ENCODE results near the gene BRSK2. TPM values are rescaled to one million over a fixed set of nuclear protein-coding genes. Genes with fewer than 3 reads are reported as not detected.

BRSK2 gene
- total and polyA plus RNA-seq, 2 experiments from 2014 or later = 0.11 TPM; not detected in 1

GRCh38 chr11:1487091-1487850 lies 97.5 kb downstream of the BRSK2 start:
- H2AFZ ChIP-seq = no peak overlapping the region
- 85% methylated on average over 21 of the region's 21 CpGs for WGBS, 2 experiments (ENCODE audit: low coverage in 1 of 2, low lambda C conversion rate in 2 of 2, missing lambda C conversion rate in 2 of 2)
- no peaks in the 10 kb centered on the region for H3K4me1 ChIP-seq (ENCODE audit: insufficient read depth)
- no peak overlapping the region for H3K9ac ChIP-seq
- no peaks in the 10 kb centered on the region for H3K9me2 ChIP-seq (ENCODE audit: insufficient read depth)
- H3K36me3 ChIP-seq (ENCODE audit: low read depth) = no peaks in the 10 kb centered on the region
- no peaks in the 10 kb centered on the region for H3K9me3 ChIP-seq (ENCODE audit: low read depth)
- no peaks in the 10 kb centered on the region for H3F3A ChIP-seq (ENCODE audit: insufficient read depth)
- H3K27me3 ChIP-seq (replicated peaks; ENCODE audit: insufficient read depth) = no peaks in the 10 kb centered on the region
- H4K20me1 ChIP-seq (ENCODE audit: insufficient read depth) = peaks cover 18% of the 10 kb centered on the region
- no peak for TF ChIP-seq EZH2 (IDR thresholded peaks at IDR 0.05; ENCODE audit: insufficient read depth, poor library complexity, severe bottlenecking)
- H3K79me2 ChIP-seq (ENCODE audit: insufficient read depth) = peaks cover 69% of the 10 kb centered on the region
- in situ Hi-C loops (cut with MboI) = no loop called here
- no peak overlapping the region for H3K4me3 ChIP-seq
- H3K4me2 ChIP-seq (ENCODE audit: unreplicated experiment) = no peak overlapping the region
- H3K27ac ChIP-seq = no peak overlapping the region
- no peak for DNase-seq

- Histone ChIP-seq H3K27ac (no peak overlapping the region), H3K27me3 (replicated peaks; ENCODE audit: insufficient read depth) (no peaks in the 10 kb centered on the region), H3K4me3 (no peak overlapping the region), H3K4me2 (ENCODE audit: unreplicated experiment) (no peak overlapping the region), H3K9me3 (ENCODE audit: low read depth) (no peaks in the 10 kb centered on the region), H4K20me1 (ENCODE audit: insufficient read depth) (peaks cover 25% of the 10 kb centered on the region), H3K9ac (no peak overlapping the region), H3K79me2 (ENCODE audit: insufficient read depth) (peaks cover 73% of the 10 kb centered on the region), H2AFZ (no peak overlapping the region), H3F3A (ENCODE audit: insufficient read depth) (no peaks in the 10 kb centered on the region), H3K9me2 (ENCODE audit: insufficient read depth) (no peaks in the 10 kb centered on the region), H3K4me1 (ENCODE audit: insufficient read depth) (no peaks in the 10 kb centered on the region), H3K36me3 (ENCODE audit: low read depth) (no peaks in the 10 kb centered on the region)
- no peak for DNase-seq
- in situ Hi-C loops (cut with MboI) = no loop called here
- TF ChIP-seq EZH2phosphoT487 (IDR thresholded peaks at IDR 0.05; ENCODE audit: insufficient read depth, low read depth) = no peak
- no peak for TF ChIP-seq EZH2 (IDR thresholded peaks at IDR 0.05; ENCODE audit: insufficient read depth, poor library complexity, severe bottlenecking)
- WGBS, 2 experiments (ENCODE audit: low coverage in 1 of 2, low lambda C conversion rate in 2 of 2, missing lambda C conversion rate in 2 of 2) = 90 to 95% methylated on average over 20 to 23 of the region's 23 CpGs
Measured at GRCh38 chr11:1487851-1488574, 98.3 kb downstream of the BRSK2 start.

GRCh38 chr11:1488575-1489180 lies 98.9 kb downstream of the BRSK2 start:
- no peak for DNase-seq
- Histone ChIP-seq H3F3A (ENCODE audit: insufficient read depth) (no peaks in the 10 kb centered on the region), H3K27me3 (replicated peaks; ENCODE audit: insufficient read depth) (no peaks in the 10 kb centered on the region), H2AFZ (no peak overlapping the region), H3K9ac (no peak overlapping the region), H3K4me3 (no peak overlapping the region), H3K36me3 (ENCODE audit: low read depth) (no peaks in the 10 kb centered on the region), H4K20me1 (ENCODE audit: insufficient read depth) (peaks cover 29% of the 10 kb centered on the region), H3K4me1 (ENCODE audit: insufficient read depth) (no peaks in the 10 kb centered on the region), H3K79me2 (ENCODE audit: insufficient read depth) (peaks cover 73% of the 10 kb centered on the region), H3K4me2 (ENCODE audit: unreplicated experiment) (no peak overlapping the region), H3K9me2 (ENCODE audit: insufficient read depth) (no peaks in the 10 kb centered on the region), H3K27ac (no peak overlapping the region), H3K9me3 (ENCODE audit: low read depth) (no peaks in the 10 kb centered on the region)
- in situ Hi-C loops (cut with MboI) = no loop called here
- WGBS, 2 experiments (ENCODE audit: low coverage in 1 of 2, low lambda C conversion rate in 2 of 2, missing lambda C conversion rate in 2 of 2) = 87 to 88% methylated on average over 20 of the region's 20 CpGs
- TF ChIP-seq EZH2 (IDR thresholded peaks at IDR 0.05; ENCODE audit: insufficient read depth, poor library complexity, severe bottlenecking) = no peak
- TF ChIP-seq EZH2phosphoT487 (IDR thresholded peaks at IDR 0.05; ENCODE audit: insufficient read depth, low read depth) = no peak

- H3K27me3 ChIP-seq (replicated peaks; ENCODE audit: insufficient read depth) = no peaks in the 10 kb centered on the region
- H3K9me2 ChIP-seq (ENCODE audit: insufficient read depth) = no peaks in the 10 kb centered on the region
- in situ Hi-C loops (cut with MboI) = no loop called here
- no peaks in the 10 kb centered on the region for H3K9me3 ChIP-seq (ENCODE audit: low read depth)
- TF ChIP-seq EZH2phosphoT487 (IDR thresholded peaks at IDR 0.05; ENCODE audit: insufficient read depth, low read depth) = no peak
- no peak for TF ChIP-seq EZH2 (IDR thresholded peaks at IDR 0.05; ENCODE audit: insufficient read depth, poor library complexity, severe bottlenecking)
- 74 to 77% methylated on average over 7 of the region's 7 CpGs for WGBS, 2 experiments (ENCODE audit: low coverage in 1 of 2, low lambda C conversion rate in 2 of 2, missing lambda C conversion rate in 2 of 2)
- no peak overlapping the region for H2AFZ ChIP-seq
- H3K79me2 ChIP-seq (ENCODE audit: insufficient read depth) = peaks cover 73% of the 10 kb centered on the region
- H3F3A ChIP-seq (ENCODE audit: insufficient read depth) = no peaks in the 10 kb centered on the region
- H3K9ac ChIP-seq = no peak overlapping the region
- H3K4me3 ChIP-seq = no peak overlapping the region
- H3K4me1 ChIP-seq (ENCODE audit: insufficient read depth) = no peaks in the 10 kb centered on the region
- no peak overlapping the region for H3K4me2 ChIP-seq (ENCODE audit: unreplicated experiment)
- H3K36me3 ChIP-seq (ENCODE audit: low read depth) = no peaks in the 10 kb centered on the region
- H4K20me1 ChIP-seq (ENCODE audit: insufficient read depth) = peaks cover 40% of the 10 kb centered on the region
- no peak for DNase-seq
- H3K27ac ChIP-seq = no peak overlapping the region
Measured at GRCh38 chr11:1490651-1491050, 100.9 kb downstream of the BRSK2 start.

Data from GM23248 (cell line).